Esophagus muscularis mucosa (tissue), 3 donors: Measurements from ENCODE around the gene TYSND1.

ENCODE experiments used
- POLR2AphosphoS5 ChIP-seq, 2 donors: sonication (generic); formaldehyde crosslinking; IDR thresholded peaks; one replicate each; pipeline ENCODE4 v1.6.1; 2017; ENCODE audit warnings: antibody characterized with exemption in 2 of 2
- TF ChIP-seq, protein P1 (sequence below), 3 experiments: fragments of 200-600 bp in 2 of 3; fragments of 450-650 bp in 1 of 3; sonication (generic) in 2 of 3; IDR thresholded peaks; one replicate each; pipeline ENCODE4 v1.5.1; 2017 to 2019; ENCODE audit warnings: antibody characterized with exemption in 3 of 3, mild to moderate bottlenecking in 2 of 3, moderate library complexity in 1 of 3

DNA sequence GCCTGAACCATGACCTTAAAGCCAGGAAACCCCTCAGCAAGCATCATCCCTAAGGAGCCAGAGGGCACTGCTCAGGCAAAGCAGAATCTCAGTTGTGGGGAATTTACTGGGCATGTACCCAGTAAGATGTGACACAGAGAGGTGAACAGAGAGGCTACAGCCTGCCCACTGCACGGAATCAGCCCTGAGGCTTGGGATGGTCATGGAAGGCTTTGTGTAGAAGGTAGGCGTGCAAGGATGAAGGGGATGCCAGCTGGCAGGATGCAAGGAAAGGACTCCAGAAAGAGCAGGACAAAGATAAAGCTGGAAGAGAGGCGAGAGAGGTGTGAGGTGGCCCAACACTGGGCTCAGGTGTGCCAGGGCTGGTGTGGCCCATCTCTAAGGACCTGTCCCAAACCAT, 11.5 kb downstream of the TYSND1 start:
- no peak for TF ChIP-seq POLR2AphosphoS5 (IDR thresholded peaks at IDR 0.05)
- TF ChIP-seq, protein P1, sequence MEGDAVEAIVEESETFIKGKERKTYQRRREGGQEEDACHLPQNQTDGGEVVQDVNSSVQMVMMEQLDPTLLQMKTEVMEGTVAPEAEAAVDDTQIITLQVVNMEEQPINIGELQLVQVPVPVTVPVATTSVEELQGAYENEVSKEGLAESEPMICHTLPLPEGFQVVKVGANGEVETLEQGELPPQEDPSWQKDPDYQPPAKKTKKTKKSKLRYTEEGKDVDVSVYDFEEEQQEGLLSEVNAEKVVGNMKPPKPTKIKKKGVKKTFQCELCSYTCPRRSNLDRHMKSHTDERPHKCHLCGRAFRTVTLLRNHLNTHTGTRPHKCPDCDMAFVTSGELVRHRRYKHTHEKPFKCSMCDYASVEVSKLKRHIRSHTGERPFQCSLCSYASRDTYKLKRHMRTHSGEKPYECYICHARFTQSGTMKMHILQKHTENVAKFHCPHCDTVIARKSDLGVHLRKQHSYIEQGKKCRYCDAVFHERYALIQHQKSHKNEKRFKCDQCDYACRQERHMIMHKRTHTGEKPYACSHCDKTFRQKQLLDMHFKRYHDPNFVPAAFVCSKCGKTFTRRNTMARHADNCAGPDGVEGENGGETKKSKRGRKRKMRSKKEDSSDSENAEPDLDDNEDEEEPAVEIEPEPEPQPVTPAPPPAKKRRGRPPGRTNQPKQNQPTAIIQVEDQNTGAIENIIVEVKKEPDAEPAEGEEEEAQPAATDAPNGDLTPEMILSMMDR (IDR thresholded peaks at IDR 0.05): no peak
